ENCODE data around the gene ZBTB21.

GRCh38 chr21:42032266-42032665 is 22.1 kb upstream of the ZBTB21 start:
- TF ChIP-seq REST (IDR thresholded peaks at IDR 0.05; ENCODE audit: insufficient read depth in 1 of 2, low read depth in 2 of 2, low read length in 2 of 2), result no peak
- TF ChIP-seq POLR2AphosphoS5 (IDR thresholded peaks at IDR 0.05; ENCODE audit: low read depth, low read length), result no peak

Measured in PFSK-1 (cell line).